Cerebellar cortex (tissue), 1 donor: ENCODE measurements around the gene XKR7.

Experiments used
- DNase-seq: peaks from one replicate; pipeline ENCODE4 v3.0.0-alpha.2; 2015; ENCODE audit warnings: low spot score

Gene XKR7

GRCh38 chr20:32040142-32040953 is 72.4 kb downstream of the XKR7 start:
- no peak for DNase-seq

- DNase-seq = no peak
These were observed 78.0 kb downstream of the XKR7 start for GRCh38 chr20:32045999-32046398.

DNA sequence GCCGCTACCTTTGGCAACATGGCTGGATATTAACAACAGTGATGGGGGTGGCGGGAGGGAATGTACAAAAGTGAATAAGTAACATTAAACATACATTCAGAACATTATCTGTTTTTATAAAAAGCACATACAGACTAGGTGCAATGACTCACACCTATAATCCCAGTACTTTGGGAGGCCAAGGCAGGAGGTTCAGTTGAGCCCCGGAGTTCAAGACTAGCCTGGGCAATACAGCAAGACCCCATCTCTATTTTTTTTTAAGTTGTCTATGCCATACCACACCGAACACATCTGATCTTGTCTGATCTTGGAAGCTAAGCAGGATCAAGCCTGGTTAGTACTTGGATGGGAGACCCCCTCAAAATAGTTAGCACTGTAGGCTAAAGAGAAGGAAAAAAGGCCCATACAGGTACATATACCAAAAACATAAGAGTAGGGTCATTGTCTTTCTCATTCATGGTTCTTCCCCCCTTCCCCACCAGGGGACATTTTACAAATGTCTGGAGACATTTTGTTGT is 82.4 kb downstream of the XKR7 start:
- no peak for DNase-seq

- no peak for DNase-seq
These were observed 83.1 kb downstream of the XKR7 start for GRCh38 chr20:32050851-32051556.

DNA sequence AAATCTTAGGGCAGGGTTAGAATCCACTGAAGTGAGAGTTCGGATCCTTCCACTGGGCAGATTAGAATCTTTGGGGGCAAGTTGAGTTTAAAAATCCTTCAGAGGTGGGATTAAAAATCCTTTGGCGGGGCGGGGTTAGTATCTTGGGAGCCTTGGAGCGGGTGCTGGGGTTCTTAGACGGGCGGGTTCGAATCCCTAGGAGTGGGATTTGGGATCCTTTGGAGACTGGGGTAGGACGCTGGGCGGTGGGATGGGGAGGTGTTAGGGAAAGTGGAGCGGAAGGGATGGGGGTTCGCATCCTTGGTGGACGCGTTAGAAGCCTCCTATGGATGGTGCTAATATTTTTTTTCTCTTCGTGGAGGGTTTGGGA is 83.8 kb downstream of the XKR7 start:
- DNase-seq = no peak

DNA sequence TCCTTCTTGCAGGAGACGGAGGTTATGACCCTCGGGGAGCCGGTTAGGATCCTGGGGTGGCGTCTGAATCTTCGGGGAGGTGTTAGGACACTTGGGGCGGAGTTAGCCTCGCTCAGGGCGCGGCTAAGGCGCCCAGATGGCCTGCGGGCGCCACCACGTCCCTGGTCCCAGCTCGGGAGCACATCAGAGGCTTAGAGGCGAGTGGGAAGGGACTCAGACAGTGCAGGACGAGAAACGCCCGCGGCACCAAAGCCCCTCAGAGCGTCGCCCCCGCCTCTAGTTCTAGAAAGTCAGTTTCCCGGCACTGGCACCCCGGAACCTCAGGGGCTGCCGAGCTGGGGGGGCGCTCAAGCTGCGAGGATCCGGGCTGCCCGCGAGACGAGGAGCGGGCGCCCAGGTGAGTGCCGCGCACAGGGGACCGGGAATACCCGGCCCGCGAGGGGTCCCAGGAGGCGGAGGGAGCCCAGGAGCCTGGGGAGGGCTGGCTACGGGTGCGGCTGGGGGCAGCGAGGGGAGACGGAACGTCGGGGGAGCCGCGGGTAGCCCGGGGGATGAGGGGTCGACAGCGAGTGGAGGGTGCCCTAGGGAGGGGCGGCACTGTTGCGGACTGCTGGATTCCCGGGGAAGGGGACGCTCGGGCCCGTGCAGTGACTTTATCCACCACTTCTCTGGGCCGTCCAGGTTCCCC is 84.3 kb downstream of the XKR7 start, which contains the start of gene HCK:
HCK (plus strand) TSS at position 153 of the 688 bp plus-strand sequence.
- DNase-seq = no peak

DNA sequence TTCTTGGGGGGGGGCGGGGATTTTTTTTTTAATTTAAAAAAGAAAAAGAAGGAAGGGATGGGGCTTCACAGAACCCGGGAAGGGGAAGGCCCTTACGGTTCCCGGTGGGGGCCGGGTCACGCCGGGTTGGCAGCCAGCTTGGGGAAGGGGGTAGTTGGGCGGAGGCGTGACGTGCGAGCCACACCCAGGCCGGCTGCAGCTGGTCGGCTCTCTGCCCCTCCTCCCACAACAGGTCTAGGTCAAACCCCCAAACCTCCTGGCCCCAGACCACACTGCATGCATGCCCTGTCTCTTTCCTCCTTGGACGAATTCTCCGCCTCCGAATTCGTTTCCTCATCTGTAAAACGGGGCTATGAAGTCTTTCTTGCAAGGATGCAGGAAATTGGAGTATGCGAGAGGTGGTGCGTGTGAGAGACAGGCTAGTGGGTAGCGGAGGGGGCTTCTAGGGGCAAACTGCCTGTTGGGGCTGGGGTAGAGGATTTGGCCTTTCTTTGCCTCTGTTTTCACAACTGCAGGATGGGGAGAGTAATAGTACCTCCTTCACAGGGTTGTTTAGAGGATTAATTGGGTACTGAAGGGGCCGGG is 84.9 kb downstream of the XKR7 start:
- no peak for DNase-seq
